Measurements from ENCODE around the gene SH3TC1. TPM values are rescaled to one million over a fixed set of nuclear protein-coding genes. Genes with fewer than 3 reads are reported as not detected.

SH3TC1 gene
- total RNA-seq, 2 experiments from 2014 or later = 119 to 127 TPM

GRCh38 chr4:8214136-8214535 is 15.0 kb downstream of the SH3TC1 start:
- Histone ChIP-seq H3K9me3 (ENCODE audit: control insufficient read depth in 1 of 2, insufficient read depth in 1 of 2, low read length in 2 of 2) (peaks cover 0 to 4% of the 10 kb centered on the region in 2 experiments), H3K4me3 (ENCODE audit: low read length) (no peak overlapping the region), H3K27ac (ENCODE audit: low read depth in 1 of 2, low read length in 2 of 2) (no peak overlapping the region), H3K27me3 (ENCODE audit: control insufficient read depth in 1 of 2, insufficient read depth in 2 of 2, low read length in 2 of 2) (no peaks in the 10 kb centered on the region), H3K36me3 (ENCODE audit: insufficient read depth, low read length) (peaks cover 64% of the 10 kb centered on the region), H3K4me1 (ENCODE audit: insufficient read depth, low read length) (peaks cover 4% of the 10 kb centered on the region)
- TF ChIP-seq CTCF (IDR thresholded peaks at IDR 0.05) = no peak
- Mint-ChIP-seq H3K4me1 (ENCODE audit: low read depth) (peaks cover 5% of the 10 kb centered on the region), H3K9me3 (no peaks in the 10 kb centered on the region), H3K4me3 (no peak overlapping the region), H3K36me3 (ENCODE audit: low read depth) (peaks cover 54% of the 10 kb centered on the region), H3K27me3 (no peaks in the 10 kb centered on the region), H3K27ac (no peak overlapping the region)
- CTCF ChIA-PET = no interaction called here
- POLR2A ChIA-PET = no interaction called here
- ATAC-seq (ENCODE audit: poor library complexity) = no peak
- DNase-seq = no peak
- intact Hi-C loops (cut with DNase I, micrococcal nuclease) = no loop called here

- intact Hi-C loops (cut with DNase I, micrococcal nuclease) = no loop called here
- H3K27me3 Mint-ChIP-seq = no peaks in the 10 kb centered on the region
- no peaks in the 10 kb centered on the region for H3K9me3 Mint-ChIP-seq
- POLR2A ChIA-PET = no interaction called here
- H3K4me1 Mint-ChIP-seq (ENCODE audit: low read depth) = peaks cover 8% of the 10 kb centered on the region
- Histone ChIP-seq H3K27me3 (ENCODE audit: control insufficient read depth in 1 of 2, insufficient read depth in 2 of 2, low read length in 2 of 2) (no peaks in the 10 kb centered on the region), H3K4me3 (ENCODE audit: low read length) (no peak overlapping the region), H3K4me1 (ENCODE audit: insufficient read depth, low read length) (peaks cover 4% of the 10 kb centered on the region), H3K9me3 (ENCODE audit: control insufficient read depth in 1 of 2, insufficient read depth in 1 of 2, low read length in 2 of 2) (peaks cover 0 to 4% of the 10 kb centered on the region in 2 experiments), H3K36me3 (ENCODE audit: insufficient read depth, low read length) (peaks cover 65% of the 10 kb centered on the region), H3K27ac (ENCODE audit: low read depth in 1 of 2, low read length in 2 of 2) (no peak overlapping the region)
- DNase-seq (no peak), ATAC-seq (ENCODE audit: poor library complexity) (no peak)
- peaks cover 63% of the 10 kb centered on the region for H3K36me3 Mint-ChIP-seq (ENCODE audit: low read depth)
- TF ChIP-seq CTCF (IDR thresholded peaks at IDR 0.05) = no peak
- H3K27ac Mint-ChIP-seq = no peak overlapping the region
- H3K4me3 Mint-ChIP-seq = no peak overlapping the region
- CTCF ChIA-PET = no interaction called here
Measured at GRCh38 chr4:8215001-8215427, 15.9 kb downstream of the SH3TC1 start.

- H3K36me3 ChIP-seq (ENCODE audit: insufficient read depth, low read length) = peaks cover 73% of the 10 kb centered on the region
- Mint-ChIP-seq H3K4me3 (no peak overlapping the region), H3K27me3 (no peaks in the 10 kb centered on the region), H3K36me3 (ENCODE audit: low read depth) (peaks cover 71% of the 10 kb centered on the region), H3K4me1 (ENCODE audit: low read depth) (peaks cover 13% of the 10 kb centered on the region), H3K9me3 (no peaks in the 10 kb centered on the region), H3K27ac (no peak overlapping the region)
- H3K27ac ChIP-seq (ENCODE audit: low read depth in 1 of 2, low read length in 2 of 2) = no peak overlapping the region
- H3K4me1 ChIP-seq (ENCODE audit: insufficient read depth, low read length) = peaks cover 12% of the 10 kb centered on the region
- POLR2A ChIA-PET = no interaction called here
- DNase-seq = no peak
- CTCF ChIA-PET = no interaction called here
- H3K4me3 ChIP-seq (ENCODE audit: low read length) = no peak overlapping the region
- TF ChIP-seq CTCF (IDR thresholded peaks at IDR 0.05) = no peak
- ATAC-seq (ENCODE audit: poor library complexity) = no peak
- no peaks in the 10 kb centered on the region for H3K27me3 ChIP-seq (ENCODE audit: control insufficient read depth in 1 of 2, insufficient read depth in 2 of 2, low read length in 2 of 2)
- intact Hi-C loops (cut with DNase I, micrococcal nuclease) = no loop called here
- peaks cover 0 to 4% of the 10 kb centered on the region in 2 experiments for H3K9me3 ChIP-seq (ENCODE audit: control insufficient read depth in 1 of 2, insufficient read depth in 1 of 2, low read length in 2 of 2)
Measured at GRCh38 chr4:8215641-8216442, 16.8 kb downstream of the SH3TC1 start.

All from CD4-positive, alpha-beta T cell (primary cell).